HG02840 (cell line): Measurements from ENCODE around the gene BCO1.
A peak's percentile ranks its signal among the peaks of the same experiment; 100 is the strongest.

Source experiments
- ATAC-seq: cut with Tn5 transposase; IDR thresholded peaks from one replicate; pipeline ENCODE4 v1.9.1; 2021; ENCODE audit warnings: mild to moderate bottlenecking, moderate library complexity, moderate number of reproducible peaks; ENCODE audit not compliant: unreplicated experiment, low FRiP score

The BCO1 gene

GRCh38 chr16:81314603-81315270, 76.2 kb downstream of the BCO1 start, which contains the start of gene GAN:
Gene GAN, plus strand, starts transcription at chr16:81314962. Its CDS starts 152 bp downstream, at chr16:81315114.
- peak; percentile 94 for ATAC-seq

GRCh38 chr16:81315271-81316175, 77.0 kb downstream of the BCO1 start:
- ATAC-seq, result peak; percentile 23

- no peak for ATAC-seq
These were observed 77.6 kb downstream of the BCO1 start for GRCh38 chr16:81316176-81316496.

- ATAC-seq, result no peak
These were observed 80.2 kb downstream of the BCO1 start for GRCh38 chr16:81318711-81319110.

- no peak for ATAC-seq
These were observed 80.9 kb downstream of the BCO1 start for GRCh38 chr16:81319221-81319912.

- no peak for ATAC-seq
These were observed 82.5 kb downstream of the BCO1 start for GRCh38 chr16:81321039-81321438.

GRCh38 chr16:81321536-81321935, 83.0 kb downstream of the BCO1 start:
- ATAC-seq, result no peak

- no peak for ATAC-seq
These were observed 86.3 kb downstream of the BCO1 start for GRCh38 chr16:81324808-81325207.

GRCh38 chr16:81327011-81327410, 88.5 kb downstream of the BCO1 start:
- ATAC-seq, result no peak

- ATAC-seq, result no peak
These were observed 89.1 kb downstream of the BCO1 start for GRCh38 chr16:81327447-81328196.

GRCh38 chr16:81329947-81330346, 91.5 kb downstream of the BCO1 start:
- ATAC-seq, result no peak

GRCh38 chr16:81333356-81333755, 94.9 kb downstream of the BCO1 start:
- ATAC-seq, result no peak

- ATAC-seq, result no peak
These were observed 97.2 kb downstream of the BCO1 start for GRCh38 chr16:81335669-81336068.

- no peak for ATAC-seq
These were observed 98.6 kb downstream of the BCO1 start for GRCh38 chr16:81337097-81337496.
